ENCODE measurements around the gene GPC1.

GPC1 gene

GRCh38 chr2:240458044-240458899 lies 22.8 kb downstream of the GPC1 start:
- no peak for DNase-seq

GRCh38 chr2:240458900-240459391 lies 23.5 kb downstream of the GPC1 start:
- no peak for DNase-seq

- no peak for DNase-seq
Measured at GRCh38 chr2:240459401-240460252, 24.2 kb downstream of the GPC1 start.

GRCh38 chr2:240460253-240460711 lies 24.8 kb downstream of the GPC1 start:
- DNase-seq, result no peak

- no peak for DNase-seq
Measured at GRCh38 chr2:240460781-240461431, 25.4 kb downstream of the GPC1 start.

- no peak for DNase-seq
Measured at GRCh38 chr2:240461471-240462072, 26.1 kb downstream of the GPC1 start.

GRCh38 chr2:240462073-240462706 lies 26.7 kb downstream of the GPC1 start:
- DNase-seq, result no peak

GRCh38 chr2:240462707-240463273 lies 27.3 kb downstream of the GPC1 start:
- DNase-seq, result no peak

- no peak for DNase-seq
Measured at GRCh38 chr2:240463274-240463865, 27.9 kb downstream of the GPC1 start.

GRCh38 chr2:240463866-240464481 lies 28.5 kb downstream of the GPC1 start:
- no peak for DNase-seq

GRCh38 chr2:240464514-240465241 lies 29.2 kb downstream of the GPC1 start:
- DNase-seq, result no peak

GRCh38 chr2:240465268-240465764 lies 29.9 kb downstream of the GPC1 start:
- no peak for DNase-seq

GRCh38 chr2:240465765-240466578 lies 30.5 kb downstream of the GPC1 start:
- DNase-seq, result no peak

- DNase-seq, result no peak
Measured at GRCh38 chr2:240466579-240467148, 31.2 kb downstream of the GPC1 start.

- no peak for DNase-seq
Measured at GRCh38 chr2:240467149-240467642, 31.7 kb downstream of the GPC1 start.

GRCh38 chr2:240467659-240468302 lies 32.3 kb downstream of the GPC1 start:
- no peak for DNase-seq

GRCh38 chr2:240468303-240469238 lies 33.1 kb downstream of the GPC1 start:
- no peak for DNase-seq

Data from NCI-H1930 (cell line).